Measurements from ENCODE around the gene AKR1C4. TPM values are rescaled to one million over a fixed set of nuclear protein-coding genes. Genes with fewer than 3 reads are reported as not detected.

The AKR1C4 gene
- total and polyA plus RNA-seq, 2 of the 8 experiments (the other 6 are each of a cell fraction or from before 2014, with no cell fraction given): not detected

GRCh38 chr10:5155951-5156350, 40.7 kb upstream of the AKR1C4 start:
- no peak for FAIRE-seq
- Histone ChIP-seq H2AFZ (ENCODE audit: low read length) (no peak overlapping the region), H3K4me3 (ENCODE audit: extremely low read depth in 1 of 4, insufficient read depth in 2 of 4, low read depth in 3 of 4, low read length in 4 of 4) (no peak overlapping the region), H3K27ac (ENCODE audit: low read depth, low read length) (no peak overlapping the region), H4K91ac (replicated peaks; ENCODE audit: insufficient read length, low read length) (no peak overlapping the region), H3K79me2 (ENCODE audit: control insufficient read depth in 1 of 2, insufficient read depth in 2 of 2, low read length in 2 of 2) (no peaks in the 10 kb centered on the region), H3K23me2 (ENCODE audit: low read depth, low read length) (no peaks in the 10 kb centered on the region), H2BK15ac (ENCODE audit: low read length) (no peak overlapping the region), H4K20me1 (replicated peaks in 1 of 2; ENCODE audit: control insufficient read depth in 1 of 2, insufficient read depth in 2 of 2, low read length in 2 of 2) (no peaks in the 10 kb centered on the region), H4K8ac (ENCODE audit: extremely low read depth, insufficient read depth, low read length) (no peak overlapping the region), H3K56ac (replicated peaks; ENCODE audit: insufficient read length, low read depth, low read length) (no peak overlapping the region), H2BK5ac (ENCODE audit: low read depth, low read length) (no peak overlapping the region), H3K4me1 (replicated peaks in 1 of 4; ENCODE audit: control insufficient read depth in 3 of 4, insufficient read depth in 4 of 4, low read length in 3 of 4) (no peaks in the 10 kb centered on the region), H2AK5ac (ENCODE audit: low read depth, low read length) (no peak overlapping the region), H3K9me3 (ENCODE audit: insufficient read depth in 2 of 2, low read depth in 1 of 2, low read length in 1 of 2) (peaks cover 33 to 46% of the 10 kb centered on the region in 2 experiments; a peak in 3 of 4 replicates), H3K27me3 (replicated peaks in 1 of 4; ENCODE audit: control insufficient read depth in 3 of 4, extremely low read depth in 1 of 4, insufficient read depth in 3 of 4, low read length in 3 of 4) (no peaks in the 10 kb centered on the region), H2BK20ac (ENCODE audit: low read length) (no peak overlapping the region), H2BK120ac (replicated peaks; ENCODE audit: low read depth, low read length) (no peak overlapping the region), H2BK12ac (ENCODE audit: low read depth, low read length) (no peak overlapping the region), H3K79me1 (ENCODE audit: low read depth, low read length) (no peaks in the 10 kb centered on the region), H3K36me3 (ENCODE audit: control insufficient read depth in 2 of 4, insufficient read depth in 4 of 4, low read length in 3 of 4) (no peaks in the 10 kb centered on the region), H3K18ac (ENCODE audit: extremely low read depth, low read length) (no peak overlapping the region), H4K5ac (ENCODE audit: insufficient read length, low read depth, low read length) (no peak overlapping the region), H3K4ac (replicated peaks; ENCODE audit: insufficient read length, low read depth, low read length) (no peak overlapping the region), H3K4me2 (ENCODE audit: insufficient read depth in 1 of 2, low read depth in 2 of 2, low read length in 2 of 2) (no peak overlapping the region), H3K9ac (replicated peaks in 1 of 4; ENCODE audit: extremely low read depth in 1 of 4, low read depth in 3 of 4, low read length in 3 of 4) (no peak overlapping the region), H3K23ac (ENCODE audit: insufficient read length) (no peak overlapping the region), H3K14ac (ENCODE audit: insufficient read length) (no peak overlapping the region)
- DNase-seq (ENCODE audit: low read depth in 1 of 2, low spot score in 2 of 2): no peak
- ChIA-PET CTCF (ENCODE audit: partially characterized antibody) (no interaction called here), POLR2A (ENCODE audit: partially characterized antibody) (no interaction called here)
- no peak for TF ChIP-seq JUN (IDR thresholded peaks at IDR 0.05; ENCODE audit: low read depth, low read length)
- 68% methylated on average over 1 of the region's 1 CpG; no CpG with 5 or more reads in 1 of the 2 experiments for WGBS, 2 experiments (ENCODE audit: extremely low coverage in 1 of 2, insufficient coverage in 1 of 2, insufficient read length in 1 of 2, insufficient replicate concordance in 2 of 2, low coverage in 1 of 2, low lambda C conversion rate in 2 of 2, missing lambda C conversion rate in 1 of 2)

All from H1 (cell line).